Neural cell (in vitro differentiated cells): ENCODE results near the gene IQCM. TPM values are rescaled to one million over a fixed set of nuclear protein-coding genes. Genes with fewer than 3 reads are reported as not detected.

Experiments
- H2AFZ ChIP-seq: fragments of 200-600, 300-800 bp; sonication (generic), shearing (Covaris generic); 2 replicates; pipeline ENCODE4 v1.6.0; 2014; ENCODE audit warnings: low read depth, mild to moderate bottlenecking, antibody characterized with exemption, low read length, moderate library complexity
- H3F3A ChIP-seq: fragments of 200-600 bp; shearing (Covaris generic); 2 replicates; pipeline ENCODE4 v1.6.1; 2016; ENCODE audit warnings: mild to moderate bottlenecking, moderate library complexity, mixed read lengths, antibody characterized with exemption, low read length; ENCODE audit not compliant: insufficient read depth, poor library complexity, severe bottlenecking
- H3K27ac ChIP-seq: fragments of 200-600, 300-800 bp; sonication (generic), shearing (Covaris generic); 2 replicates; pipeline ENCODE4 v1.5.1; 2014; ENCODE audit warnings: mild to moderate bottlenecking, low read length, moderate library complexity
- H3K27me3 ChIP-seq: fragments of 300-800, 200-600 bp; sonication (generic), shearing (Covaris generic); 2 replicates; pipeline ENCODE4 v1.6.0; 2014; ENCODE audit warnings: mild to moderate bottlenecking, low read depth, low read length, moderate library complexity; ENCODE audit not compliant: insufficient read depth
- H3K36me3 ChIP-seq: fragments of 300-800, 200-600 bp; sonication (generic), shearing (Covaris generic); 2 replicates; pipeline ENCODE4 v1.5.1; 2014; ENCODE audit warnings: mild to moderate bottlenecking, antibody characterized with exemption, low read length, moderate library complexity; ENCODE audit not compliant: insufficient read depth
- H3K4me2 ChIP-seq: fragments of 300-800, 200-600 bp; sonication (generic), shearing (Covaris generic); 2 replicates; pipeline ENCODE4 v1.6.0; 2014; ENCODE audit warnings: mild to moderate bottlenecking, low read length
- H3K4me3 ChIP-seq: fragments of 300-800, 200-600 bp; sonication (generic), shearing (Covaris generic); 2 replicates; pipeline ENCODE4 v1.5.1; 2014; ENCODE audit warnings: mild to moderate bottlenecking, low read length, moderate library complexity
- H3K79me2 ChIP-seq: fragments of 200-600 bp; shearing (Covaris generic); replicated peaks from 2 replicates; pipeline ENCODE4 v1.6.0; 2014; ENCODE audit warnings: mild to moderate bottlenecking, low read length, moderate library complexity; ENCODE audit not compliant: insufficient read depth
- H3K9ac ChIP-seq: fragments of 300-800, 200-600 bp; sonication (generic), shearing (Covaris generic); 2 replicates; pipeline ENCODE4 v1.6.1; 2016; ENCODE audit warnings: mild to moderate bottlenecking, low read length, mixed read lengths
- H3K9me2 ChIP-seq: fragments of 200-600 bp; shearing (Covaris generic); 2 replicates; pipeline ENCODE4 v1.6.1; 2016; ENCODE audit warnings: mild to moderate bottlenecking, low read length, mixed read lengths; ENCODE audit not compliant: insufficient read depth
- H3K9me3 ChIP-seq: fragments of 200-600, 300-800 bp; sonication (generic), shearing (Covaris generic); 2 replicates; pipeline ENCODE4 v1.6.1; 2016; ENCODE audit warnings: mild to moderate bottlenecking, mixed run types, low read length, moderate library complexity, mixed read lengths
- H4K20me1 ChIP-seq: fragments of 200-600 bp; shearing (Covaris generic); 2 replicates; pipeline ENCODE4 v1.6.1; 2016; ENCODE audit warnings: mild to moderate bottlenecking, mixed run types; ENCODE audit not compliant: insufficient read depth
- CTCF ChIP-seq: fragments of 450-650 bp; IDR thresholded peaks from 2 replicates; pipeline ENCODE4 v1.5.1; 2014; ENCODE audit warnings: antibody characterized with exemption, mild to moderate bottlenecking, moderate library complexity; ENCODE audit not compliant: poor library complexity, severe bottlenecking
- EP300 ChIP-seq: fragments of 450-650 bp; conservative IDR thresholded peaks from 2 replicates; pipeline ENCODE4 v1.6.1; 2014; ENCODE audit warnings: antibody characterized with exemption, mild to moderate bottlenecking, moderate library complexity; ENCODE audit not compliant: poor library complexity, severe bottlenecking
- EZH2 ChIP-seq: fragments of 200-600, 300-800 bp; shearing (Covaris generic), sonication (generic); IDR thresholded peaks from 2 replicates; pipeline ENCODE4 v1.6.1; 2014; ENCODE audit warnings: antibody characterized with exemption, low read length, borderline replicate concordance, mild to moderate bottlenecking; ENCODE audit not compliant: insufficient read depth, poor library complexity, severe bottlenecking
- MXI1 ChIP-seq: fragments of 450-650 bp; conservative IDR thresholded peaks from 2 replicates; pipeline ENCODE4 v1.6.1; 2014; ENCODE audit warnings: antibody characterized with exemption, mild to moderate bottlenecking; ENCODE audit not compliant: poor library complexity, severe bottlenecking
- POLR2AphosphoS5 ChIP-seq: IDR thresholded peaks from 2 replicates; pipeline ENCODE4 v1.6.1; 2012
- RAD21 ChIP-seq: fragments of 450-650 bp; conservative IDR thresholded peaks from 2 replicates; pipeline ENCODE4 v1.6.1; 2014; ENCODE audit warnings: antibody characterized with exemption, mild to moderate bottlenecking, moderate library complexity
- REST ChIP-seq: IDR thresholded peaks from 2 replicates; pipeline ENCODE4 v1.6.1; 2012; ENCODE audit warnings: borderline replicate concordance
- SMC3 ChIP-seq: fragments of 450-650 bp; conservative IDR thresholded peaks from 2 replicates; pipeline ENCODE4 v1.6.1; 2014; ENCODE audit warnings: antibody characterized with exemption, mild to moderate bottlenecking, moderate library complexity; ENCODE audit not compliant: poor library complexity
- TAF1 ChIP-seq: IDR thresholded peaks from 2 replicates; pipeline ENCODE4 v1.6.1; 2012; ENCODE audit warnings: low read depth
- polyA minus RNA-seq: library from RNA; depleted of rRNA, polyadenylated mRNA; stranded (reverse); fragments of >200 nt; gene quantifications from 2 replicates; pipeline ENCODE4 v1.2.3, GENCODE V29; 2014
- polyA plus RNA-seq: library from polyadenylated mRNA; depleted of rRNA; stranded (reverse); fragments of >200 nt; gene quantifications from 2 replicates; pipeline ENCODE4 v1.2.3, GENCODE V29; 2014

Gene IQCM
- polyA plus RNA-seq (not detected in 2 replicates), polyA minus RNA-seq (not detected in 2 replicates)

GRCh38 chr4:149815743-149816142, at the start of gene IQCM:
Gene IQCM (minus strand): TSS chr4:149815843. CDS start chr4:149742691, 73,152 bp downstream.
- no peak within 1 kb of the TSS for H3K9ac ChIP-seq
- no peaks in the 10 kb centered on the region for H3K27me3 ChIP-seq
- no peaks in the 10 kb centered on the region for H3K9me3 ChIP-seq
- no peaks in the 10 kb centered on the region for H3F3A ChIP-seq
- H3K4me3 ChIP-seq, result no peak within 1 kb of the TSS
- H3K4me2 ChIP-seq, result no peak within 1 kb of the TSS
- no peaks in the 10 kb centered on the region for H3K36me3 ChIP-seq
- no peaks in the 10 kb centered on the region for H3K79me2 ChIP-seq
- no peak within 1 kb of the TSS for H3K27ac ChIP-seq
- no peaks in the 10 kb centered on the region for H4K20me1 ChIP-seq
- H2AFZ ChIP-seq, result no peak within 1 kb of the TSS
- H3K9me2 ChIP-seq, result no peaks in the 10 kb centered on the region
- TF ChIP-seq SMC3 (no peak), EP300 (no peak), MXI1 (no peak), RAD21 (no peak), POLR2AphosphoS5 (no peak), REST (no peak), EZH2 (no peak), TAF1 (no peak), CTCF (no peak)

GRCh38 chr4:149857446-149857845, 41.8 kb upstream of the IQCM start:
- H3K9me2 ChIP-seq, result no peaks in the 10 kb centered on the region
- no peaks in the 10 kb centered on the region for H3K27me3 ChIP-seq
- H2AFZ ChIP-seq, result no peak overlapping the region
- no peak overlapping the region for H3K4me2 ChIP-seq
- no peaks in the 10 kb centered on the region for H3K79me2 ChIP-seq
- no peak overlapping the region for H3K9ac ChIP-seq
- H3K4me3 ChIP-seq, result no peak overlapping the region
- no peak for TF ChIP-seq EZH2
- no peak for TF ChIP-seq REST
- no peak for TF ChIP-seq EP300
- no peak for TF ChIP-seq MXI1
- TF ChIP-seq SMC3, result no peak
- no peak for TF ChIP-seq CTCF
- TF ChIP-seq TAF1, result no peak
- TF ChIP-seq RAD21, result no peak
- TF ChIP-seq POLR2AphosphoS5, result no peak
- H3K9me3 ChIP-seq, result no peaks in the 10 kb centered on the region
- no peaks in the 10 kb centered on the region for H4K20me1 ChIP-seq
- H3K27ac ChIP-seq, result no peak overlapping the region
- H3K36me3 ChIP-seq, result no peaks in the 10 kb centered on the region
- H3F3A ChIP-seq, result no peaks in the 10 kb centered on the region
